Ishikawa (cell line): Measurements from ENCODE around the gene CACNA1C.

ENCODE experiments used
- CREB1 ChIP-seq: IDR thresholded peaks from 2 replicates; pipeline ENCODE4 v1.6.1; 2012; ENCODE audit warnings: low read depth
- EGR1 ChIP-seq: IDR thresholded peaks from 2 replicates; pipeline ENCODE4 v1.6.1; 2012
- EP300 ChIP-seq: IDR thresholded peaks from 2 replicates; pipeline ENCODE4 v1.6.1; 2012; ENCODE audit warnings: borderline replicate concordance
- FOXM1 ChIP-seq: IDR thresholded peaks from 2 replicates; pipeline ENCODE4 v1.6.1; 2012; ENCODE audit warnings: low read depth, borderline replicate concordance
- NFIC ChIP-seq: IDR thresholded peaks from 2 replicates; pipeline ENCODE4 v1.6.1; 2012
- RAD21 ChIP-seq: IDR thresholded peaks from 2 replicates; pipeline ENCODE4 v1.6.1; 2012; ENCODE audit warnings: low read depth
- REST ChIP-seq: IDR thresholded peaks from 2 replicates; pipeline ENCODE4 v1.6.1; 2012; ENCODE audit warnings: low read depth, mild to moderate bottlenecking
- TAF1 ChIP-seq: IDR thresholded peaks from 2 replicates; pipeline ENCODE4 v1.6.1; 2012; ENCODE audit warnings: low read depth, mild to moderate bottlenecking
- TCF12 ChIP-seq: IDR thresholded peaks from 2 replicates; pipeline ENCODE4 v1.6.1; 2012; ENCODE audit warnings: low read depth
- TEAD4 ChIP-seq: IDR thresholded peaks from 2 replicates; pipeline ENCODE4 v1.6.1; 2012
- YY1 ChIP-seq: IDR thresholded peaks from 2 replicates; pipeline ENCODE4 v1.6.1; 2012; ENCODE audit warnings: low read depth
- ZBTB7A ChIP-seq: IDR thresholded peaks from 2 replicates; pipeline ENCODE4 v1.6.1; 2012; ENCODE audit warnings: low read depth
- TF ChIP-seq, protein P1 (sequence below): IDR thresholded peaks from 2 replicates; pipeline ENCODE4 v1.6.1; 2012
- TF ChIP-seq, protein P2 (sequence below): IDR thresholded peaks from 2 replicates; pipeline ENCODE4 v1.6.1; 2012

DNA sequence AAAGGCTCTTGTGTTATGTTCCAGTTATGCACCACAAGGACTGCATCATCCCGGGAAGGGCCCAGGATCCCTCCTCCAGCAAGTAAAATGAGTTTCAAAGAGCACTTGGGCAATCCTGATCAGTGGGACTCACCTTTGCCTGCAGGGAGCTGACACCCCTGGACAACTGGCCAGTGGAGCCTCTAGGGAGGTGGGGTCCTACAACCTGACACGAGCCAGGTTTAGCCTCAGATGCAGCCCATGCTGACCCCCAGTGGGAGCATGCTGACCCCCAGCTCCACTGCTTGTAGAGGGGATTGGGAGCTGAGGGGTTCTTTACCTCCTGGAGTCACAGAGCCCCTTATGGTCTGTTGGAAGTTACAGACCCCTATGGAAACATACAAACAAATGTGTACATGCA is 365.8 kb downstream of the CACNA1C start:
- TF ChIP-seq EGR1 (no peak), CREB1 (no peak), REST (no peak), TAF1 (no peak), NFIC (no peak), RAD21 (no peak), ZBTB7A (no peak), YY1 (no peak), TCF12 (no peak), FOXM1 (no peak), EP300 (no peak), TEAD4 (no peak)
- TF ChIP-seq, protein P1, sequence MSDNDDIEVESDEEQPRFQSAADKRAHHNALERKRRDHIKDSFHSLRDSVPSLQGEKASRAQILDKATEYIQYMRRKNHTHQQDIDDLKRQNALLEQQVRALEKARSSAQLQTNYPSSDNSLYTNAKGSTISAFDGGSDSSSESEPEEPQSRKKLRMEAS, result no peak
- TF ChIP-seq, protein P2, sequence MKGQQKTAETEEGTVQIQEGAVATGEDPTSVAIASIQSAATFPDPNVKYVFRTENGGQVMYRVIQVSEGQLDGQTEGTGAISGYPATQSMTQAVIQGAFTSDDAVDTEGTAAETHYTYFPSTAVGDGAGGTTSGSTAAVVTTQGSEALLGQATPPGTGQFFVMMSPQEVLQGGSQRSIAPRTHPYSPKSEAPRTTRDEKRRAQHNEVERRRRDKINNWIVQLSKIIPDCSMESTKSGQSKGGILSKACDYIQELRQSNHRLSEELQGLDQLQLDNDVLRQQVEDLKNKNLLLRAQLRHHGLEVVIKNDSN, result no peak
